ENCODE results near the gene ALX4. TPM values are rescaled to one million over a fixed set of nuclear protein-coding genes. Genes with fewer than 3 reads are reported as not detected.
A peak's percentile ranks its signal among the peaks of the same experiment; 100 is the strongest.

The ALX4 gene
- total and polyA plus RNA-seq, 9 of the 15 experiments (the other 6 are each of a cell fraction or from before 2014, with no cell fraction given) = 0.07 to 1.2 (median 0.33) TPM

DNA sequence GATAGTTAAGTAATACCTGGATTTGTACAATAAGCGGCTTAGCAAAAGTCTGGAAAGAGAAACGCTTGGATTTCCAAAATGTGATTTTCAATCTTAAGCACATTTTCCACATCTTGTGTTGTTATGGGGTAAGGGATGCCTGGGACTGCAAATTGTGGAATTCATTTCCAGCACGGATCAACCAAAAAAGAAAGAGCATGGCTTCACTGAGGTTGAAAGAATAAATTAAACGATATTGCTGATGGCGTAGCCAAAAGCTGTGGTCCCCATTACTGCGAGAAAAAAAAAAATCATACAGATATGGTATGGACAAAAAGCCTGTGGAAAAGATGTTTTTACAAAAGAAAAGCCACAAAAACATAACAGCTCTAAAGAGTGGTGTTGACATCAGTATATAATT is 26.0 kb upstream of the ALX4 start:
- no TSS peak for BruUV-seq (replicated peaks)
- H3K4me2 ChIP-seq (ENCODE audit: insufficient read depth, low read length) = no peak overlapping the region
- ChIA-PET CTCF (ENCODE audit: low intra/inter-chr PET ratio) (no interaction called here), POLR2A (interaction anchor here (0.7 kb wide), 1 partner anchor 22 kb away, joined by 5 read pairs; no protein-coding TSS in a partner anchor)
- peak overlapping the region; percentile 81; the same call in 1 of the 2 replicates for H2AFZ ChIP-seq (ENCODE audit: low read depth, low read length)
- in situ Hi-C loops (cut with MboI) = no loop called here
- H3K9ac ChIP-seq (ENCODE audit: insufficient read depth in 1 of 2, low read depth in 2 of 2, low read length in 2 of 2) = no peak overlapping the region
- no peaks in the 10 kb centered on the region for H3K79me2 ChIP-seq (ENCODE audit: control insufficient read depth, insufficient read depth, low read length)
- H3K4me1 ChIP-seq (replicated peaks in 1 of 2; ENCODE audit: control insufficient read depth in 2 of 2, insufficient read depth in 2 of 2, low read length in 2 of 2) = peaks cover 39 to 57% of the 10 kb centered on the region in 2 experiments
- no peak overlapping the region for H3K27ac ChIP-seq (ENCODE audit: extremely low read depth, low read depth, low read length)
- H3K9me3 ChIP-seq (replicated peaks; ENCODE audit: control insufficient read depth, insufficient read depth, low read depth, low read length) = no peaks in the 10 kb centered on the region
- H3K9me1 ChIP-seq (ENCODE audit: control insufficient read depth, insufficient read depth, low read length) = no peaks in the 10 kb centered on the region
- TF ChIP-seq, protein P1, sequence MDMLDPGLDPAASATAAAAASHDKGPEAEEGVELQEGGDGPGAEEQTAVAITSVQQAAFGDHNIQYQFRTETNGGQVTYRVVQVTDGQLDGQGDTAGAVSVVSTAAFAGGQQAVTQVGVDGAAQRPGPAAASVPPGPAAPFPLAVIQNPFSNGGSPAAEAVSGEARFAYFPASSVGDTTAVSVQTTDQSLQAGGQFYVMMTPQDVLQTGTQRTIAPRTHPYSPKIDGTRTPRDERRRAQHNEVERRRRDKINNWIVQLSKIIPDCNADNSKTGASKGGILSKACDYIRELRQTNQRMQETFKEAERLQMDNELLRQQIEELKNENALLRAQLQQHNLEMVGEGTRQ (CRISPR knock-in tag; IDR thresholded peaks at IDR 0.05) = no peak
- TF ChIP-seq ZNF699 (CRISPR knock-in tag; IDR thresholded peaks at IDR 0.05; ENCODE audit: insufficient replicate concordance) (no peak), ZNF347 (CRISPR knock-in tag; IDR thresholded peaks at IDR 0.05; ENCODE audit: low read depth) (no peak), BHLHE40 (IDR thresholded peaks at IDR 0.05; ENCODE audit: low read length) (no peak), U2AF2 (optimal IDR thresholded peaks at IDR 0.05; ENCODE audit: low read depth, low read length) (no peak), ZNF311 (CRISPR knock-in tag; IDR thresholded peaks at IDR 0.05) (no peak), DIDO1 (tag; IDR thresholded peaks at IDR 0.05; ENCODE audit: low read depth) (no peak), PTBP1 (IDR thresholded peaks at IDR 0.05; ENCODE audit: low read depth, low read length) (no peak), HMG20B (CRISPR knock-in tag; IDR thresholded peaks at IDR 0.05) (no peak), YBX1 (IDR thresholded peaks at IDR 0.05) (no peak), ZNF121 (CRISPR knock-in tag; conservative IDR thresholded peaks at IDR 0.05) (no peak)
- TF ChIP-seq, protein P2, sequence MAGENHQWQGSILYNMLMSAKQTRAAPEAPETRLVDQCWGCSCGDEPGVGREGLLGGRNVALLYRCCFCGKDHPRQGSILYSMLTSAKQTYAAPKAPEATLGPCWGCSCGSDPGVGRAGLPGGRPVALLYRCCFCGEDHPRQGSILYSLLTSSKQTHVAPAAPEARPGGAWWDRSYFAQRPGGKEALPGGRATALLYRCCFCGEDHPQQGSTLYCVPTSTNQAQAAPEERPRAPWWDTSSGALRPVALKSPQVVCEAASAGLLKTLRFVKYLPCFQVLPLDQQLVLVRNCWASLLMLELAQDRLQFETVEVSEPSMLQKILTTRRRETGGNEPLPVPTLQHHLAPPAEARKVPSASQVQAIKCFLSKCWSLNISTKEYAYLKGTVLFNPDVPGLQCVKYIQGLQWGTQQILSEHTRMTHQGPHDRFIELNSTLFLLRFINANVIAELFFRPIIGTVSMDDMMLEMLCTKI (IDR thresholded peaks at IDR 0.05; ENCODE audit: partially characterized antibody) = no peak
- TF ChIP-seq, protein P3, sequence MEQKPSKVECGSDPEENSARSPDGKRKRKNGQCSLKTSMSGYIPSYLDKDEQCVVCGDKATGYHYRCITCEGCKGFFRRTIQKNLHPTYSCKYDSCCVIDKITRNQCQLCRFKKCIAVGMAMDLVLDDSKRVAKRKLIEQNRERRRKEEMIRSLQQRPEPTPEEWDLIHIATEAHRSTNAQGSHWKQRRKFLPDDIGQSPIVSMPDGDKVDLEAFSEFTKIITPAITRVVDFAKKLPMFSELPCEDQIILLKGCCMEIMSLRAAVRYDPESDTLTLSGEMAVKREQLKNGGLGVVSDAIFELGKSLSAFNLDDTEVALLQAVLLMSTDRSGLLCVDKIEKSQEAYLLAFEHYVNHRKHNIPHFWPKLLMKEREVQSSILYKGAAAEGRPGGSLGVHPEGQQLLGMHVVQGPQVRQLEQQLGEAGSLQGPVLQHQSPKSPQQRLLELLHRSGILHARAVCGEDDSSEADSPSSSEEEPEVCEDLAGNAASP (IDR thresholded peaks at IDR 0.05) = no peak
- intact Hi-C loops (cut with micrococcal nuclease) = no loop called here
- ATAC-seq = no peak
- WGBS (ENCODE audit: insufficient coverage, low coverage, missing lambda C conversion rate) = 83% methylated on average over 6 of the region's 6 CpGs
- H3K36me3 ChIP-seq (ENCODE audit: control insufficient read depth, insufficient read depth, low read length) = no peaks in the 10 kb centered on the region
- DNase-seq (ENCODE audit: extremely low read depth in 1 of 4, low spot score in 3 of 4) = no peak
- no peak overlapping the region for H3K4me3 ChIP-seq
- no peaks in the 10 kb centered on the region for H3K27me3 ChIP-seq (ENCODE audit: control insufficient read depth in 2 of 2, insufficient read depth in 2 of 2, low read length in 2 of 2)
- FAIRE-seq = no peak
- H4K20me1 ChIP-seq (replicated peaks; ENCODE audit: control insufficient read depth, insufficient read depth, low read length) = no peaks in the 10 kb centered on the region
